Neural crest cell (in vitro differentiated cells): ENCODE measurements around the gene COMT. TPM values are rescaled to one million over a fixed set of nuclear protein-coding genes. Genes with fewer than 3 reads are reported as not detected.

Source experiments
- DNase-seq: peaks from one replicate; pipeline ENCODE4 v3.0.0; 2021; ENCODE audit warnings: low read depth, mixed read lengths, low spot score
- H3K27ac Mint-ChIP-seq: one replicate; pipeline ENCODE4 v1.8.0; 2021; ENCODE audit warnings: mild to moderate bottlenecking, mixed read lengths; ENCODE audit not compliant: unreplicated experiment
- H3K27me3 Mint-ChIP-seq: 2 replicates; pipeline ENCODE4 v1.8.0; 2021; ENCODE audit warnings: low read depth, mild to moderate bottlenecking, mixed read lengths
- H3K36me3 Mint-ChIP-seq: 2 replicates; pipeline ENCODE4 v1.8.0; 2021; ENCODE audit warnings: low read depth, mild to moderate bottlenecking, mixed read lengths
- H3K4me1 Mint-ChIP-seq: 2 replicates; pipeline ENCODE4 v1.8.0; 2021; ENCODE audit warnings: mixed read lengths
- H3K4me3 Mint-ChIP-seq: one replicate; pipeline ENCODE4 v1.8.0; 2021; ENCODE audit warnings: mild to moderate bottlenecking, mixed read lengths
- H3K9me3 Mint-ChIP-seq: 2 replicates; pipeline ENCODE4 v1.8.0; 2021; ENCODE audit warnings: mixed read lengths
- total RNA-seq: library from RNA; stranded (reverse); gene quantifications from 2 replicates; pipeline ENCODE4 v1.2.1, GENCODE V29; 2021
- TF ChIP-seq, protein P1 (sequence below): fragments of 200-600 bp; sonication (generic); conservative IDR thresholded peaks from 2 replicates; pipeline ENCODE4 v1.5.0; 2021; ENCODE audit warnings: antibody characterized with exemption, mild to moderate bottlenecking

Gene COMT
- total RNA-seq, 1 donor from 2014 or later, result 86.4 TPM

GRCh38 chr22:19977296-19978243, 36.0 kb downstream of the COMT start:
- Mint-ChIP-seq H3K27ac (no peak overlapping the region), H3K27me3 (peaks cover 8% of the 10 kb centered on the region), H3K36me3 (peaks cover 7% of the 10 kb centered on the region), H3K4me1 (peaks cover 15% of the 10 kb centered on the region), H3K4me3 (no peak overlapping the region), H3K9me3 (no peaks in the 10 kb centered on the region)
- DNase-seq, result no peak
- TF ChIP-seq, protein P1, sequence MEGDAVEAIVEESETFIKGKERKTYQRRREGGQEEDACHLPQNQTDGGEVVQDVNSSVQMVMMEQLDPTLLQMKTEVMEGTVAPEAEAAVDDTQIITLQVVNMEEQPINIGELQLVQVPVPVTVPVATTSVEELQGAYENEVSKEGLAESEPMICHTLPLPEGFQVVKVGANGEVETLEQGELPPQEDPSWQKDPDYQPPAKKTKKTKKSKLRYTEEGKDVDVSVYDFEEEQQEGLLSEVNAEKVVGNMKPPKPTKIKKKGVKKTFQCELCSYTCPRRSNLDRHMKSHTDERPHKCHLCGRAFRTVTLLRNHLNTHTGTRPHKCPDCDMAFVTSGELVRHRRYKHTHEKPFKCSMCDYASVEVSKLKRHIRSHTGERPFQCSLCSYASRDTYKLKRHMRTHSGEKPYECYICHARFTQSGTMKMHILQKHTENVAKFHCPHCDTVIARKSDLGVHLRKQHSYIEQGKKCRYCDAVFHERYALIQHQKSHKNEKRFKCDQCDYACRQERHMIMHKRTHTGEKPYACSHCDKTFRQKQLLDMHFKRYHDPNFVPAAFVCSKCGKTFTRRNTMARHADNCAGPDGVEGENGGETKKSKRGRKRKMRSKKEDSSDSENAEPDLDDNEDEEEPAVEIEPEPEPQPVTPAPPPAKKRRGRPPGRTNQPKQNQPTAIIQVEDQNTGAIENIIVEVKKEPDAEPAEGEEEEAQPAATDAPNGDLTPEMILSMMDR, result no peak

GRCh38 chr22:19978748-19979147, 37.2 kb downstream of the COMT start:
- Mint-ChIP-seq H3K4me3 (no peak overlapping the region), H3K27ac (no peak overlapping the region), H3K36me3 (peaks cover 7% of the 10 kb centered on the region), H3K27me3 (peaks cover 8% of the 10 kb centered on the region), H3K4me1 (peaks cover 15% of the 10 kb centered on the region), H3K9me3 (no peaks in the 10 kb centered on the region)
- TF ChIP-seq, protein P1, result no peak
- DNase-seq, result no peak

- Mint-ChIP-seq H3K4me1 (peaks cover 15% of the 10 kb centered on the region), H3K27ac (peak overlapping the region; percentile 27), H3K9me3 (no peaks in the 10 kb centered on the region), H3K4me3 (peak overlapping the region; percentile 31), H3K27me3 (peaks cover under 1% of the 10 kb centered on the region), H3K36me3 (peaks cover 3% of the 10 kb centered on the region)
- no peak for DNase-seq
- TF ChIP-seq, protein P1, result no peak
Measured at GRCh38 chr22:19979712-19980493, 38.3 kb downstream of the COMT start.

GRCh38 chr22:19980766-19981165, 39.2 kb downstream of the COMT start:
- TF ChIP-seq, protein P1, result no peak
- H3K27me3 Mint-ChIP-seq, result no peaks in the 10 kb centered on the region
- no peak overlapping the region for H3K27ac Mint-ChIP-seq
- no peaks in the 10 kb centered on the region for H3K9me3 Mint-ChIP-seq
- H3K36me3 Mint-ChIP-seq, result peaks cover 2% of the 10 kb centered on the region
- no peak overlapping the region for H3K4me3 Mint-ChIP-seq
- peaks cover 15% of the 10 kb centered on the region for H3K4me1 Mint-ChIP-seq
- no peak for DNase-seq

DNA sequence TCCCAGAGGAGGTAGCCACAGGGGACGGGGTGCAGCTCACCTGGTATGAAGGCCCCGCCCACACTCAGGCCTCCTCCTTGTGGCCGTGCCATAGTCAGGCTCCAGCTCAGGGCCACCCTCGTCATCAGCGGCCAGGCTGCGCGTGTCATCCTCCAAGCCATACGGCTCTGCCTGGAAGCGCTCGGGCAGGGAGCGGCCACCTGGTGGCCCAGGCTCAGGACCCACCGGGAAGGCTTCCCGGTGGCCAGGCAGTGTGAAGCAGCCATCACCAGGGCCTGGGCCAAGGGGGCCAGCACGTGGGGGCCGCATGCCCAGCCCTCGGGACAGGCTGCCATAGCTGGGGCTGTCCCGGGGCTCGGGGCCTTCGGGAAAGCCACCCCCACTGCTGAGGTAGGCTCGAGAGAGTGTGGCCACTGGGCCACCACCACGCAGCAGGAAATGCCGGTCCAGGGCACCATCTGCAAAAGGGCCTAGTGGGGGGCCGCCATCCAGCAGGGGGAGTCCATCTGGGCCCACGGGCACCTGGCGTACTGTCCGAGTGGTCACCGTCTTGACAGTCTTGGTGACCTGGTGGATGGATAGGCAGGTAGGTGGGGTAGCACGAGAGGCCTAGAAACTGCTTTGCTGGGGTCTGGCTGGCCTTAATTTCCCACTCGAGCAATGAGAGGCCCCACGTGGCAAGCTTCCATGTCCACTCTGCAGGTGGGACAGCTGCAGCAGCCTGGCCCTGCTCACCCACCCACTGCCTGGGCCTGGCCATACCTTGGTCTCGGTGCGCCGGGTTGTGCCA, 39.8 kb downstream of the COMT start:
- TF ChIP-seq, protein P1, result no peak
- peaks cover 2% of the 10 kb centered on the region for H3K36me3 Mint-ChIP-seq
- no peak for DNase-seq
- H3K9me3 Mint-ChIP-seq, result no peaks in the 10 kb centered on the region
- no peaks in the 10 kb centered on the region for H3K27me3 Mint-ChIP-seq
- no peak overlapping the region for H3K27ac Mint-ChIP-seq
- peaks cover 18% of the 10 kb centered on the region for H3K4me1 Mint-ChIP-seq
- no peak overlapping the region for H3K4me3 Mint-ChIP-seq
